Mesendoderm (in vitro differentiated cells): Measurements from ENCODE around the gene STK33.

Experiments
- DNase-seq: peaks from one replicate; pipeline ENCODE4 v3.0.0; 2013
- H2AK5ac ChIP-seq: 2 replicates; pipeline ENCODE4 v1.6.1; 2013; ENCODE audit warnings: low read length, inconsistent platforms
- H2BK120ac ChIP-seq: 2 replicates; pipeline ENCODE4 v1.6.1; 2013; ENCODE audit warnings: low read depth, mild to moderate bottlenecking, low read length, moderate library complexity, mixed read lengths
- H2BK15ac ChIP-seq: replicated peaks from 2 replicates; pipeline ENCODE4 v1.6.1; 2013; ENCODE audit warnings: low read depth, mild to moderate bottlenecking, moderate library complexity
- H2BK5ac ChIP-seq: 2 replicates; pipeline ENCODE4 v1.6.1; 2013; ENCODE audit warnings: low read length, inconsistent platforms
- H3K18ac ChIP-seq: 2 replicates; pipeline ENCODE4 v1.6.1; 2013; ENCODE audit warnings: mild to moderate bottlenecking, low read length, mixed read lengths
- H3K23ac ChIP-seq: one replicate; pipeline ENCODE4 v1.6.1; 2013; ENCODE audit warnings: low read length
- H3K27ac ChIP-seq: 2 replicates; pipeline ENCODE4 v1.5.1; 2013; ENCODE audit warnings: low read depth, mild to moderate bottlenecking, inconsistent platforms, low read length, moderate library complexity
- H3K27me3 ChIP-seq: 2 replicates; pipeline ENCODE4 v1.6.1; 2013; ENCODE audit warnings: low read length, control low read depth, mild to moderate bottlenecking, inconsistent platforms; ENCODE audit not compliant: insufficient read depth, poor library complexity
- H3K36me3 ChIP-seq: 2 replicates; pipeline ENCODE4 v1.6.1; 2013; ENCODE audit warnings: low read length, inconsistent platforms; ENCODE audit not compliant: control insufficient read depth, insufficient read depth
- H3K4ac ChIP-seq: one replicate; pipeline ENCODE4 v1.6.1; 2013; ENCODE audit warnings: low read depth, mild to moderate bottlenecking, low read length, moderate library complexity
- H3K4me1 ChIP-seq: 2 replicates; pipeline ENCODE4 v1.6.1; 2013; ENCODE audit warnings: low read depth, low read length, inconsistent platforms; ENCODE audit not compliant: control insufficient read depth
- H3K4me2 ChIP-seq: 2 replicates; pipeline ENCODE4 v1.6.1; 2013; ENCODE audit warnings: low read length
- H3K4me3 ChIP-seq: 2 replicates; pipeline ENCODE4 v1.5.1; 2013; ENCODE audit warnings: mild to moderate bottlenecking, low read length
- H3K56ac ChIP-seq: one replicate; pipeline ENCODE4 v1.6.1; 2013; ENCODE audit warnings: low read length
- H3K79me1 ChIP-seq: 2 replicates; pipeline ENCODE4 v1.6.1; 2013; ENCODE audit warnings: low read length, inconsistent platforms
- H3K79me2 ChIP-seq: 2 replicates; pipeline ENCODE4 v1.6.1; 2013; ENCODE audit warnings: mild to moderate bottlenecking, low read length; ENCODE audit not compliant: control insufficient read depth, insufficient read depth
- H3K9ac ChIP-seq: 2 replicates; pipeline ENCODE4 v1.6.1; 2013; ENCODE audit warnings: low read length, inconsistent platforms
- H4K5ac ChIP-seq: one replicate; pipeline ENCODE4 v1.6.1; 2013; ENCODE audit warnings: low read length
- H4K8ac ChIP-seq: one replicate; pipeline ENCODE4 v1.6.1; 2013; ENCODE audit warnings: low read depth, mild to moderate bottlenecking, control low read depth, low read length, moderate library complexity
- WGBS: extraction: QIAGEN DNeasy Blood & Tissue Kit; methylation state at CpG from one replicate; pipeline ENCODE4 v1.1.7; 2013; ENCODE audit warnings: low lambda C conversion rate, missing lambda C conversion rate; ENCODE audit not compliant: insufficient coverage; ENCODE audit errors: extremely low coverage; 5-methylcytosine and 5-hydroxymethylcytosine counted together

Gene STK33

GRCh38 chr11:8601376-8602133, 7.5 kb upstream of the STK33 start:
- Histone ChIP-seq H2BK15ac (no peak overlapping the region), H4K5ac (no peak overlapping the region), H3K4me3 (no peak overlapping the region), H2BK5ac (no peak overlapping the region), H3K4ac (no peak overlapping the region), H3K79me1 (no peaks in the 10 kb centered on the region), H4K8ac (no peak overlapping the region), H2BK120ac (no peak overlapping the region), H2AK5ac (no peak overlapping the region), H3K18ac (no peak overlapping the region), H3K4me2 (no peak overlapping the region), H3K56ac (no peak overlapping the region), H3K23ac (no peak overlapping the region), H3K27me3 (no peaks in the 10 kb centered on the region), H3K4me1 (no peaks in the 10 kb centered on the region), H3K79me2 (no peaks in the 10 kb centered on the region), H3K9ac (no peak overlapping the region), H3K27ac (no peak overlapping the region), H3K36me3 (no peaks in the 10 kb centered on the region)
- WGBS = no CpG with 5 or more reads among the region's 9 CpGs
- DNase-seq = no peak

GRCh38 chr11:8598506-8598905, 4.5 kb upstream of the STK33 start:
- no CpG with 5 or more reads among the region's 1 CpG for WGBS

GRCh38 chr11:8597182-8597581, 3.2 kb upstream of the STK33 start:
- no peak overlapping the region for H3K27ac ChIP-seq
- H3K27me3 ChIP-seq = no peaks in the 10 kb centered on the region
- H3K4me1 ChIP-seq = peaks cover 3% of the 10 kb centered on the region
- H4K5ac ChIP-seq = no peak overlapping the region
- no peak overlapping the region for H2AK5ac ChIP-seq
- no CpG with 5 or more reads among the region's 3 CpGs for WGBS
- H2BK5ac ChIP-seq = no peak overlapping the region
- H3K4ac ChIP-seq = no peak overlapping the region
- no peak overlapping the region for H3K18ac ChIP-seq
- no peak overlapping the region for H3K4me3 ChIP-seq
- no peak overlapping the region for H3K4me2 ChIP-seq
- H2BK120ac ChIP-seq = no peak overlapping the region
- no peaks in the 10 kb centered on the region for H3K79me2 ChIP-seq
- H3K56ac ChIP-seq = no peak overlapping the region
- no peaks in the 10 kb centered on the region for H3K36me3 ChIP-seq
- no peaks in the 10 kb centered on the region for H3K79me1 ChIP-seq
- no peak overlapping the region for H3K9ac ChIP-seq
- no peak overlapping the region for H4K8ac ChIP-seq
- H2BK15ac ChIP-seq = no peak overlapping the region
- H3K23ac ChIP-seq = no peak overlapping the region
- no peak for DNase-seq

More at GRCh38 chr11:8598506-8598905, 4.5 kb upstream of the STK33 start:
- H3K23ac ChIP-seq = no peak overlapping the region
- no peak overlapping the region for H2BK120ac ChIP-seq
- H3K79me1 ChIP-seq = no peaks in the 10 kb centered on the region
- H3K4me3 ChIP-seq = no peak overlapping the region
- no peak overlapping the region for H3K4ac ChIP-seq
- H3K36me3 ChIP-seq = no peaks in the 10 kb centered on the region
- H3K18ac ChIP-seq = no peak overlapping the region
- no peaks in the 10 kb centered on the region for H3K27me3 ChIP-seq
- H4K5ac ChIP-seq = no peak overlapping the region
- no peak overlapping the region for H3K9ac ChIP-seq
- no peak overlapping the region for H4K8ac ChIP-seq
- no peak overlapping the region for H3K56ac ChIP-seq
- no peak overlapping the region for H2BK15ac ChIP-seq
- H2BK5ac ChIP-seq = no peak overlapping the region
- H3K4me2 ChIP-seq = no peak overlapping the region
- H3K4me1 ChIP-seq = peaks cover 3% of the 10 kb centered on the region
- no peak for DNase-seq
- H2AK5ac ChIP-seq = no peak overlapping the region
- no peaks in the 10 kb centered on the region for H3K79me2 ChIP-seq
- no peak overlapping the region for H3K27ac ChIP-seq

- Histone ChIP-seq H2BK120ac (no peak overlapping the region), H3K79me1 (no peaks in the 10 kb centered on the region), H3K4me3 (no peak overlapping the region), H3K4me1 (peaks cover 3% of the 10 kb centered on the region), H3K56ac (no peak overlapping the region), H3K36me3 (no peaks in the 10 kb centered on the region), H2BK5ac (no peak overlapping the region), H3K27ac (no peak overlapping the region), H3K4ac (no peak overlapping the region), H3K27me3 (no peaks in the 10 kb centered on the region), H2AK5ac (no peak overlapping the region), H4K8ac (no peak overlapping the region), H3K4me2 (no peak overlapping the region), H3K18ac (no peak overlapping the region), H2BK15ac (no peak overlapping the region), H3K23ac (no peak overlapping the region), H3K9ac (no peak overlapping the region), H3K79me2 (no peaks in the 10 kb centered on the region), H4K5ac (no peak overlapping the region)
- peak; percentile 57 for DNase-seq
These were observed 2.5 kb upstream of the STK33 start for GRCh38 chr11:8596504-8597046.

- no peaks in the 10 kb centered on the region for H3K79me2 ChIP-seq
- no peak overlapping the region for H2BK15ac ChIP-seq
- peaks cover 3% of the 10 kb centered on the region for H3K4me1 ChIP-seq
- no peak overlapping the region for H3K27ac ChIP-seq
- H3K4ac ChIP-seq = no peak overlapping the region
- H3K56ac ChIP-seq = peak overlapping the region; percentile 91
- no peaks in the 10 kb centered on the region for H3K79me1 ChIP-seq
- peak overlapping the region; percentile 58 for H3K4me3 ChIP-seq
- H4K5ac ChIP-seq = no peak overlapping the region
- H2BK5ac ChIP-seq = no peak overlapping the region
- H3K27me3 ChIP-seq = no peaks in the 10 kb centered on the region
- no CpG with 5 or more reads among the region's 7 CpGs for WGBS
- H3K4me2 ChIP-seq = peak overlapping the region; percentile 58
- peak overlapping the region; percentile 25 for H3K23ac ChIP-seq
- H3K18ac ChIP-seq = no peak overlapping the region
- H2AK5ac ChIP-seq = no peak overlapping the region
- H4K8ac ChIP-seq = no peak overlapping the region
- no peak overlapping the region for H2BK120ac ChIP-seq
- no peaks in the 10 kb centered on the region for H3K36me3 ChIP-seq
- no peak for DNase-seq
- H3K9ac ChIP-seq = peak overlapping the region; percentile 53
These were observed 573 bp downstream of the STK33 start for GRCh38 chr11:8593455-8593854.

GRCh38 chr11:8587915-8588314, 6.1 kb downstream of the STK33 start:
- H2AK5ac ChIP-seq = no peak overlapping the region
- no peak overlapping the region for H2BK5ac ChIP-seq
- H3K4ac ChIP-seq = no peak overlapping the region
- H4K8ac ChIP-seq = no peak overlapping the region
- H3K4me2 ChIP-seq = no peak overlapping the region
- no peaks in the 10 kb centered on the region for H3K4me1 ChIP-seq
- no peak overlapping the region for H3K27ac ChIP-seq
- no peaks in the 10 kb centered on the region for H3K36me3 ChIP-seq
- no peak overlapping the region for H4K5ac ChIP-seq
- no peak for DNase-seq
- no peak overlapping the region for H2BK15ac ChIP-seq
- no peak overlapping the region for H3K23ac ChIP-seq
- no peak overlapping the region for H3K9ac ChIP-seq
- H3K18ac ChIP-seq = no peak overlapping the region
- H3K27me3 ChIP-seq = no peaks in the 10 kb centered on the region
- no peak overlapping the region for H2BK120ac ChIP-seq
- no peak overlapping the region for H3K4me3 ChIP-seq
- H3K56ac ChIP-seq = no peak overlapping the region
- no peaks in the 10 kb centered on the region for H3K79me2 ChIP-seq
- no peaks in the 10 kb centered on the region for H3K79me1 ChIP-seq
